ENCODE data around the gene TNFAIP8.

DNA sequence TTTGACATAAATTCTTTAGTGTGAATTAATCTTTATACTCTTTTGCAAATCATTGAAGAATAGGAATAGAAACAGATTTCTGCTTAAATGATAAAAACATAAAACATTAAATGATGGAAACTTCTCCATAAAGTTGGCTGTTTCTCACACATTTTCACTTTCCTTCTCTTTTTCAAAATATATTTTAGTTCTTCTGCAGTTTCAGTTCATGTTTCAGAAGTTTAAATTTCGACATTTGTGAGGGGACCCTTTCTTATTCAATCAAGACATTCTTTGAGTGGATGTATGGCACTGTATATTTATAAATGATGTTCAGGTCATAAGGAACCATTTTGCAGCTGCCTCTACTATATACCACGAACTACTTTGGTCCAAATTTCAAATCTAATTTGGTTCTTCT lies 34.6 kb downstream of the TNFAIP8 start:
- TF ChIP-seq ZNF331 (CRISPR knock-in tag; IDR thresholded peaks at IDR 0.05; ENCODE audit: low read depth), result no peak
- TF ChIP-seq EZH2phosphoT487 (IDR thresholded peaks at IDR 0.05; ENCODE audit: unreplicated experiment), result no peak
- TF ChIP-seq, protein P1, sequence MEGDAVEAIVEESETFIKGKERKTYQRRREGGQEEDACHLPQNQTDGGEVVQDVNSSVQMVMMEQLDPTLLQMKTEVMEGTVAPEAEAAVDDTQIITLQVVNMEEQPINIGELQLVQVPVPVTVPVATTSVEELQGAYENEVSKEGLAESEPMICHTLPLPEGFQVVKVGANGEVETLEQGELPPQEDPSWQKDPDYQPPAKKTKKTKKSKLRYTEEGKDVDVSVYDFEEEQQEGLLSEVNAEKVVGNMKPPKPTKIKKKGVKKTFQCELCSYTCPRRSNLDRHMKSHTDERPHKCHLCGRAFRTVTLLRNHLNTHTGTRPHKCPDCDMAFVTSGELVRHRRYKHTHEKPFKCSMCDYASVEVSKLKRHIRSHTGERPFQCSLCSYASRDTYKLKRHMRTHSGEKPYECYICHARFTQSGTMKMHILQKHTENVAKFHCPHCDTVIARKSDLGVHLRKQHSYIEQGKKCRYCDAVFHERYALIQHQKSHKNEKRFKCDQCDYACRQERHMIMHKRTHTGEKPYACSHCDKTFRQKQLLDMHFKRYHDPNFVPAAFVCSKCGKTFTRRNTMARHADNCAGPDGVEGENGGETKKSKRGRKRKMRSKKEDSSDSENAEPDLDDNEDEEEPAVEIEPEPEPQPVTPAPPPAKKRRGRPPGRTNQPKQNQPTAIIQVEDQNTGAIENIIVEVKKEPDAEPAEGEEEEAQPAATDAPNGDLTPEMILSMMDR (conservative IDR thresholded peaks at IDR 0.05; ENCODE audit: low read depth in 2 of 2), result no peak
- no peak for TF ChIP-seq POLR2AphosphoS5 (IDR thresholded peaks at IDR 0.05; ENCODE audit: low read depth)
- no peak for TF ChIP-seq EZH2 (IDR thresholded peaks at IDR 0.05; ENCODE audit: low read depth, unreplicated experiment)

All from GM23338 (cell line).